ENCODE data around the gene FXYD2.

Gene FXYD2

GRCh38 chr11:117795638-117796455 lies 28.7 kb downstream of the FXYD2 start:
- peak; percentile 79 for DNase-seq

DNA sequence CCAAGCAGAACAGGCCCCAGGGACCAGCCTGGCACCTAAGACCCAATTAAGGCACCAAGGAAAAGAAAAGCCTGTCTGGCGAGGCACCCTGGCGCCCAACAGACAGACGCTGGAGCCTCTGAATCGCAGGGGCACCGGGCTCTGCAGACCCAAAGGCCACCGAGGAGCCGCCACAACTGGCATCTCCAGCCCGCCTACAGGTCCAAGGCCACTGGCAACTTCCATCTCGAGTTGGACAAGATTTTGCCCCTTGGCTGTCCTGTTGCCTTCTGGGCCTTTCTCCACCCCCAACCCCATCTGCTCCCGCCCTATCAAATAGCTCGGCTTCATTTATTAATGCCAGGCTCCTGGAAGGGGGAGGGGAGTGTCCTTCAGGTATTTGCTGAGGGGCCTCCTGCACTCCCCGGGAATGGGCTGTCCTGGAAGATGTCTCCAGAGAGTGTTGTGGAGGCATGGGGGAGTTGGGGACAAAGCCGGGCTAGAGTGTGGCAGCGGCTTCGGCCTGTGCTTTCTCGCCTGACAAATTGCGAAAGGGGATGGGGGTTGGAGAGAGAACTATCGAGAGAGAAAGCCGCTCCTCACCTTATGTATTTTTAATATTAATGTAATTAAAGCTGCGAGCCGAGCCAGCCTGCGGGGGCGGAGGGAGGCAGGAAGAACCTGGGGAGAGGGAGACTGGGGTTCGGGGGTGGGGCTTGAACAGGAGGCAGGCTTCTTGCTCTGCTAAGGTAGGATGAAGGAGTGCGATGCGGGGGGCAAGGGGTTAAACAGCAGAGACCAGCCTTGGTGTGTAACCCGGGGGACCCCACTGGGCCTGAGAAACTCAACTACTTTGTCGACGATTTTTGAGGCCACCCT lies 29.5 kb downstream of the FXYD2 start:
- peak; percentile 51 for DNase-seq

- DNase-seq = no peak
These were observed 30.4 kb downstream of the FXYD2 start for GRCh38 chr11:117794135-117794534.

GRCh38 chr11:117793583-117793982 lies 31.0 kb downstream of the FXYD2 start:
- DNase-seq = peak; percentile 52

DNA sequence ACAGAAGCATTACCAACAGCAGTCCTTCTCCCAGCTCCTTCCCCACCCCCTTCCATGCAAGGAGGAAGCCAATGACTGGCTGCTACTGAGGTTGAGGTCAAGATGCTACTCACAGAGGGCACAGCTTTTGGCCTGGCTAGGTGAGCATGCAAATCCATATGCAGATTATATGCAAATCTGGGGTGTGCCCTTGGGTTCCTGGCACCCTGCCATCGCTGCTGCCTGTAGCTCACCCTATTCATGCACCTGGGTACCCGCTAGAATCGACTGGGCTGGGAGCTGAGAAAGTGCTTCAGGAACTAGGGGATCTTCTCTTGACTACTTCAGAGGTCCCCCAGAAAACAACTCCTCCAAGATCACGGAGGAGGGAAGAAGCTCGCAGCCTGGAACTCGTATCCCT lies 31.6 kb downstream of the FXYD2 start:
- peak; percentile 59 for DNase-seq

DNA sequence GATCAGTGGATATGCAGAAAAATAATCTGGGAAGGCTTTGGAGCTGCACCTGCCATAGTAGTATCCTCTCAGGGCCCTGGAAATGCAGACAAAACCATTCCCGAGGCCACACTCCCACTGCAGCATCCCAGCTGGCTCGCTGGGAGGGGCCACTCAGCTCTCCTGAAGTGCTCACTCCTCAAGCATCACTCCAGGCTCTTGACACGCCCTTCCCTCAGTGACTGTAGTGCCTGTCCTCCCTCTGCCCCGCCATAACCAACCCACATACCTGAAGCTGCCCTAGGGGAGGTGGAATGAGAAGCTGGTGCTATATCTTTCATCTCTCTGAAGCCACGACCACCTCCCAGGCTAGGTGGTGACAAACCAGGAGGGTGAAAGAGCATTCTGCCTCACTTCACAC lies 32.3 kb downstream of the FXYD2 start:
- peak; percentile 98 for DNase-seq

- no peak for DNase-seq
These were observed 34.3 kb downstream of the FXYD2 start for GRCh38 chr11:117790279-117790678.

- no peak for DNase-seq
These were observed 35.3 kb downstream of the FXYD2 start for GRCh38 chr11:117789241-117789640.

GRCh38 chr11:117786135-117786870 lies 38.2 kb downstream of the FXYD2 start:
- DNase-seq = no peak

DNA sequence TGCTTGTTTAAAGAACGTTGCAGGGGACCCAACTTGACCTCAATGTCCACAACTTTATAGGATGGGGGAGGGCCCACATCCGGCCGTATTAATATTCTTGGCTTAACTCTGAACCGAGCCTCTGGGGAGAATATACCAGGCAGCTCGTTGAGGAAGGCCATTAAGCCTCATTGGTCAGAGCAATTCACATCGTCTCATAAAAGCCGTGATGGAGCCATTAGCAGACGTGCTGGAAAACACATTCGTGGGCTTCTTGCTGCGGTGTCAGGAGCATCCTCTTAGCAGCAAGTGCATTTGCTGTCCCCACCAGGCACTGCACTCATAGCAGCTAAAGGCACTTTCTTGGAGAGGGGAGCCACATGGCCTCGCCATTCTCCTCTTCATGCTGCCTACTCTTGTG lies 42.4 kb downstream of the FXYD2 start:
- DNase-seq = peak; percentile 43

- DNase-seq = no peak
These were observed 42.9 kb downstream of the FXYD2 start for GRCh38 chr11:117781627-117782026.

- no peak for DNase-seq
These were observed 44.1 kb downstream of the FXYD2 start for GRCh38 chr11:117780456-117780855.

- DNase-seq = no peak
These were observed 50.0 kb downstream of the FXYD2 start for GRCh38 chr11:117774553-117774952.

DNA sequence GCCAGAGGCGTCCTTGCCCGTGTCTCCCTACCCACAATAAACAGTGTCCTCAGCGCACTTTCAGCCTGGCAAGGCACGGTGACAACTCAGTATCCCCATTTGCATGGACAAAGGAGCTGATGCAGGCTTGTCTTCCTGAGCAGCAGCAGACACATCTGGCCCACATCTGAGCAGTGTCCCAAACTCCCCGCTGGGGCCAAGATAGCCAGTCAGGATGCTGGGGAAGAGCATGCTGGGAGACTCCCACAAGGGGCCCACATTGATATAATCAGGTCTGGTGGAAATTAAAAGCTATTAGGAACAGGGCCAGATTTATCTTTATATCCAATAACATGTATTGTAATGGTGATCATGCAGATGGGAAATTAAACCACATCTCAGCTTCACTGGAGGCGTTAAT lies 52.2 kb downstream of the FXYD2 start:
- no peak for DNase-seq

DNA sequence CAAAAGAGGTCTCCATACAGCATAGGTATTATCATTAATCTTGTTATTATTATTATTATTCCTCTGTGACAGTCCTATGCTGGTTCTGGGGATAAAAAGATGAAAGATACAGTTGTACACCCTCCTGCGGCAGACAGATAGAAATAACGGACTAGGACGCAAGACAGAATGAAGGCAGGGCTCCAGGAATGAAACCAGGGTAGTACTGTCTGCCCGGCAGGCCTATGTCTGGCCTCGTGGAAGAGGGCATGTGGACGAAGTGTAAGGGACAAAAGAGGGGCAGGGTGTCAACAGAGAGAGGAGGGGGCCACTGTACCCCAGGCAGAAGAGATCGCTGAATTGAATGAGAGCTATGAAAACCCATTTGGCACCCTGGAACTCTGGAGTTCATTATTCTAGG lies 52.7 kb downstream of the FXYD2 start:
- no peak for DNase-seq

DNA sequence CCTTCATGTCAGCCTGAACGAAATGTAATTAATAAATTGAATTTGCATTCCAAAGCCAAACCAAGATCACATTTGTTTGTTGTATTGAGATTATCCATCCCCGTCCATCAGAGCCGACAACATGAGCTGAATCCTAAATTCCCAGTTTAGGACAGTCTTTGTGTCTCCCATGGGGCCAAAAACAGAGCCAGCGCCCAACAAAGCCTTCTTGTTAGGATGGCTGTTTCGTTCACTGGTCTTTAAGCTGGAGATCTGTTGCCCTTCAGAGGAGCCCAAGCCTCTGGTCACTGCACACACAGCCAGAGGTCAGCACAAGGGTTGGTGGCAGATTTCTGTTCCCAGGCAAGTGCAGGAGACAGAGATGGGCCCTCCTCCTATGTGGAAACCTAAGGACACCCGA lies 53.3 kb downstream of the FXYD2 start:
- no peak for DNase-seq

DNA sequence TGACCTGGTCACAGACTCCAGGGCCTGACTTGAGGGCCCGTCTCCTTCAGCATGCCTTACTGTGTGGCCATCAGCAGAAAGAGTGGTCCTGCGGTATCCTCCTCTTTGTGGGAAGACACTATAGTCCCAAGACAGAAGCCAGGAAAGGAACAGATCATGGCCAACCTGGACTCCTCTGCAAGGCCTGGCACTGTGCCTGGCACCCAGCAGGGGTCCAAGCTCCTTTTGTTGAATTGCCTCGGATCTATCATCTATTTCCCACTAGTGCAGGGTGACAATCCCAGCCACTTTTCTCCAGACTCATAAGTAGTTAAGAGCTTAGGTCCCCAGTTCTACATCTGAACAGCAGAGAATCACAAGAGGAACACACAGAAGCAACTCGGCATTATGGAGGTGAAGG lies 54.5 kb downstream of the FXYD2 start:
- no peak for DNase-seq

All from DMS79 treated with DMSO at 0.1 percent for 48 hours (cell line).